Skin of body (tissue), 2 donors: ENCODE measurements around the gene SNX4. TPM values are rescaled to one million over a fixed set of nuclear protein-coding genes. Genes with fewer than 3 reads are reported as not detected.
"Not testable (repeated sequence)": the region's sequence is repeated elsewhere in the genome, so short reads cannot be mapped to it uniquely, and the experiment has no call there.

ENCODE experiments used
- DNase-seq: peaks from one replicate; lab custom pipeline; 2025; lab: John Stamatoyannopoulos, UW
- total RNA-seq: library from RNA; depleted of rRNA; stranded (reverse); fragments of >200 nt; gene quantifications from one replicate; pipeline ENCODE4 v1.2.3, GENCODE V29; 2014

The SNX4 gene
- total RNA-seq, 1 donor from 2014 or later = 36.1 TPM

DNA sequence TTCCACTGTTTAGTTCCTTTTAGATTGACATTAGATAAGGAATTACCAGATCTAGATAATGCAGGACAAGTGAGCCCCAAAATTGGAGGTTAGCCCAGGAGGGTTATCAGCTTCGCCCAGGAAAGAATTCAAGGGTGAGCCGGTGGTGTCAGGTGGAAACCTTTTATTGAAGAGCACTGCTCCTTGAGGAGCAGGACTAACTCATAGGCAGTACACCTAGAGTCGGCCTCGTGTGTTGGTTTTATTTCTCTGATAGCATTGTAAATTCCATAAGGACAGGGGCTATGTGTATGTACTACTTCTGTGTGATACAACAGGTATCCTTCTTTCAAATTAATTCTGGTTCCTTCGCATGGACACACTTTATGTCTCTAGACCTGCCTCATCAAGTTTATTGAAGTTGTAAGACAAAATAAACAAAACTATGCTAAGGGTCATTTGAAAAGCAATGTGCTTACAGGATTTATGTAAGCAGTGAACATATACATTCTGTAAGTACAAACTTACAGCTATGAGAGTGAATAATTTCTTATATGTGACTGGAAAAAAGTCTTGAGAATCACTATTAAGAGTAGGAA, 57.2 kb downstream of the SNX4 start:
- DNase-seq = no peak

DNA sequence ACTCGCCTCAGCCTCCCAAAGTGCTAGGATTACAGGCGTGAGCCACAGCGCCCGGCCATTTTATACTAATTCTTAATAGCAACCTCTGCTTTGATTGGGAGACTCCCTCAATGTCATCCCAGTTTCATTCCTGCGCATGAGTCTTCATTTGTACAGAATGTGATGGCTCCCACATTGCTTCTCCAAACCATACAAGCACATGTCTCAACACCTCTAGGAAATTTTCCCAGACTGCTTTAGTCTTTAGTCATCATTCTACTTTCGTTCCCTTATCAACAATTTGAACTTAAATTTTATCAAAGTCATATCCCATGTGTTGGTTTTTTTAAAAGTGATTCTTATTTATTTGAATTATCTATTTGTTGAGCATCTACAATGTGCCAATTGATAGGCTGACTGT, 58.1 kb downstream of the SNX4 start:
- no peak for DNase-seq

DNA sequence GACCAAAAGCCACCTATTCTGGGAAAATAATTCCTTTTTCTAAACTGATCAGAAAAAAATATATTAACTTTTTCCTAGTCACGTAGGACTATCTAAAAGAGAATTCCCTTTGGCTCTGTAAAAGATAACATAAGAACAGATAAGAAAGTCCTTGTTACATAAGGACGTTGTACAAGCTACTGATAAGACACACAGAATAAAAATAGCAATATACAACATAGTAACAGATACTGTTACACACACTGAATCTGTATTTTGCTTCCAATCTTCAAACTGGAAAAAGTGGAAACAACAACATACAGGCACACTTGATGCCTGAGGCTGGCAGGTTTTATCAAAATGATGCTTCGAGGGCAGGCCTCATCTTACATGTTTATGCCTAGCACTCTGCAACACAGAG, 59.8 kb downstream of the SNX4 start:
- DNase-seq = no peak

DNA sequence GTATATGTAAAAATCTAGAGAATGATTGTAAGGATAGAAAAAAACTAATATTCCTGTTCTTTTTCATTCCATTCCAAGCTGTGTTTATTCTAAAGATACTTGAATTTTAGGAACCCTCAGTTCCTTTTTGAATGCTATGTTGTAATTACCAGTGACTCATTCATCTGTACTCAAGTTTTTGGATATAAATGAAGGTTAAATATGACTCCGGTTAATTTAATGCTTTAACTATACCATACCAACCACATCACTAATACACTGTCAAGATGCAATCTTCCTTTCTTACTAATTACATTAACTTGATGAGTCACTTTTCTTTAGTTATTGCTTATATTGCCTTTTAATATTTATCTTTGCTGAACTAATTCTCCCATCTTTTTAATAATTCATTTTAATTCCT, 76.1 kb downstream of the SNX4 start:
- DNase-seq = no peak

DNA sequence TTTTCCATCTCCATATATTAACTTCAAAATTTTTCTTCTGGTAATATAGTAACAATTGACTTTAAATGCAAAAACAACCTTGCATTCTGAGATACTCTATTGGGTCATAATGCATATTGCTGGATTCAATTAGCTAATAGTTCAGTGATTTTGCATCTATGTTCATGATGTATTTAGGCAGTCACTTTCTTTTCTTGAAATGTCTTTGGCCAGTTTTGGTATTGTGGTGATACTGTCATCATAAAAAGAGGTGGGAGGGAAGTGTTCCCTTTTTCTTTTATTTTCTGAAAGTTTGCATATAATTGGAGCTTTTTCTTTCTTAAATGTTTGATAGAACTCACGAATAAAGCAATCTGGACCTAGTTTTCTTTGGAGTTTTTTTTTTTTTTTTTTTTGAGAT, 77.5 kb downstream of the SNX4 start:
- DNase-seq = no peak

DNA sequence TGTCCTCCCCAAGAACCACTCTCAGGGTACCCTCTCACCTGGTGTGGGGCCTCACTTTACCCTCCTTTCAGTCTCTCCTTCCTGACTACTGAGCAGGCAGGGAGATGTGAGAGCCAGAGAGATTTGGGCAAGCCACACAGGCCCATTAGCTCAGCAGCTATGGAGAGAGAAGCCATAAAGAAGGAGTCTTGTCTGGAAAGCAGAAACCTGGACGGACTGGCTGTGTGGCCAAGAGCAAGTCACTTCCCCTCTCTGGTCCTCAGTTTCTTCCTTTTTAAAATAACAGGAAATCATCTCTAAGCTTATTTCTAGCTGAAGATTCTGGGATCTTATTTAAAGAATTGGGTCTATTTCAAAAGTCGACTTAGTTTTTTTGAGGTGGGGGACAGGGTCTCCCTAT, 79.0 kb downstream of the SNX4 start:
- DNase-seq = no peak

DNA sequence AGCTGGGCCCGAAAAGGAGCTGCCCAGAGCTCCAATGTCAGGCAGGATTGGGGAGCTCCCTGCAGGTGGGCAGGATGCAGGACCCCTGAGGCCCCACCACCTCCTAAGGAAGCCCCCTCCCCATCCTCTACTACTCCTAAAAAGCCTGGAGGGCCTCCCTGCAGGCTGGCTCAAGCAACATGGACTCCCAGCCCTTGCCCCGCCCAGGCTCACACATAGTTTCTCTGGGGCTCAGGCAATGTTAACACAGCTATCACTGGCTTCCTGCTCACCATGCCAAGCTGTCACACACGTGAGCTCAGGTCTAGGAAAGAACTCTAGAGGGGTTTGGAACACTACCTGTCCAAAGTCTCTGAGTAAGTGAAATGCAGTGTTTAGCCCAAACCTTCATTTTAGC, 79.4 kb downstream of the SNX4 start:
- DNase-seq = no peak

DNA sequence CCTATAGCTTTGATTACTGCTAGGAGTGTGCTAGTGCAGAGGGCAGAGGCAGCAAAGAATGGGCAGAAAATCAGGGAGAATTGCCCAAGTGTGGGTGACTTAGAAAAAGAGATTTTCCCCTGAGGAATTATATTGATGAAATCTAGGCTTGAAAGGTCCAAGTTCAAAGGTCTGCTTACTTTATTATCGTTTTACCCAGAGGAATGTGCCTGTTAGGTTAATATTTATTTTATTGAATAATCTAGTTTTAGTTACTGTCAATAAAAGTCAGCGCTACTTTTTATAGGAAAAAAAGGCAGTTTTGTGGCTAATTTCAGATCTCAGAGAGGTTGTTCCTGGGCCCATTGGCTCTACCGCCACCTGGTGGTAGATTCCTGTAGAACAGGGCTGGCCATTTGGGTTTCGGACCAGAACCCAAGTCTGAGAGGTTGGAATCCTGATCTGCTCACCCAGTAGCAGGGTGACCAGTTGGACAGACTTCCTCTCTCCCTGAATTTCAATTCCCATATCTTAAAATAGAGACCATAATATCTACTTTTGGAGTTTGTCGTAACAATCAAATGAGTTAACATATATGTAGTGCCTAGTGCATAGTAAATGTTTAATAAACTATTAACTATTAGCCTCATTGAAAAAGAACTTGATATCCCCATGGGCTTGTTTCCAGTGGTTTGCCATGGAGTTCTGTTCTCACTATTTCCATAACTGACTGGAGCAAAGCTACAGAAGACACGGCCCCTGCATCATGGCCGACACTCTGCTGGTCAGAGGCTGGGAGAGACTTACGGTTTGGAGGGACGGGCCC, 82.2 kb downstream of the SNX4 start:
- DNase-seq = peak; percentile 8

DNA sequence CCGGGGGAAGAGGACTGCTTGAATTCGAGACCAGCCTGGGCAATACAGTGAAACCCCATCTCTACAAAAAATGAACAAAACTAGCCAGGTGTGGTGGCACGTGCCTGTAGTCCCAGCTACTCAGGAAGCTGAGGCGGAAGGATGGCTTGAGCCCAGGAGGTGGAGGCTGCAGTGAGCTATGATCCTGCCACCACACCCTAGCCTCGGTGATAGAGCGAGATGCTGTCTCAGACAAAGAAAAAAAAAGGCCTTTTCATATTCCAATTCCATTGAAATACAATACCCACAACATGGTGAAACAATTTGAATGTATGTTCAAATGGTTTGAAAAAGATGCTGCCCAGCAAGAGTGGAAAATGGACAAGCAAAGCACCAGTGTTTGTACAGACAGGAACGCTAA, 83.1 kb downstream of the SNX4 start:
- DNase-seq = no peak

DNA sequence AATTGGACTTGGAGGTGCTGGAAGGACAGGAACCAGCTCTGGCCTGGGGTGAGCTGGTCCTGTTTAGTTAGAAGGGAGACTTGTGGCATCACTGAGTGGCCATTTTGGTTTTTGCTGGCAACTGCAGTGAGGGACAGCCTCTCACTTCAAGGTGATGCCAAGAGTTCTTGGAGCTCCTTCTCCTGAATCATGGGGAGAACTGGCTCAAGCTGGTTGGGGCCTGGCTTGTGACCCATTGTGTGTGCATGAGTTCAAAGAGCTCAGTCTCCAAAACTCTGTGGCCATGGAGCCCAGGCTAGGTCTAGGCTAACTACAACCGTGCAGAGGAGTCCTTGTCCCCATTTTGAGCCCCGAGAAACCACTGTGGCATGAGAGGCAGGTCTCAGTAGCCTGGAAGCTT, 84.8 kb downstream of the SNX4 start:
- no peak for DNase-seq

DNA sequence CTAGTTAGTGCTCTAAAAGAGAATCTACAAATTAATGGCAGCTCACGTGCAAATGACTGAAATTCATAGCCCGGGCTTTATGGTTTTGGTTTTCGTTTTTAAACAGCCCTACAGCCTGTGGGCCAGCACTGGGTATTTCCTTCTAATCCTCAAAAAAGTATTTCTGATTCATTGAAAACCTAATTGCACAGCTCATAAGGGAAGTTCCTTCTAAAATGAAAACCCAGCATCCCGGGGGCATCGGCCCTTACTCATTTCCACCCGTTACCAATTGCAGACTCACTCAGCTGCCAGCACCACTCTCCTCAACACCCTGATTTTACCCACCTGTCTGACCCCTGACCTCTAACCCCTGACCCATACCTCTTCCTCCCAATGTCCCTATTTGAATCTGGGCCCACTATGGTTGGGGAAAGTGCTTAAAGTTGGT, 85.4 kb downstream of the SNX4 start:
- no peak for DNase-seq

DNA sequence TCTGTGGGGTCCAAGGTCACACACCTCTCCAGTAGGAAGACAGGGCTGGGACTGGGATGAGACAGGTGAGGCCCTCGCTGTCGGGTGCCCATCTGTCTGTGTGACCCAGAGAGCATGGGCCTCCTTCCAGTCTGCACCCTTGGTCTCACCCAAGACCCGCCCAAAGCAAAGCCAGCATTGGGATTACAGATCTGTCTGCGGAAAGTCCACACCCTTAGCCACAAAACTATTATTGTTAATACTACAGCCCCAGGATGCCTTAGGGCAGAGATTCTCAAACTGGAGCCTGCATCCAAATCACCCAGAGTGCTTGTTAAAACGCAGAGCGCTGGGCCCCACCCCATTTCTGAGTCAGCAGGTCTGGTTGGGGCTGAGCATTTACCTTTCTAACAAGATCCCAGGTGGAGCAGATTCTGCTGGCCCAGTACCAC, 86.4 kb downstream of the SNX4 start:
- no peak for DNase-seq

DNA sequence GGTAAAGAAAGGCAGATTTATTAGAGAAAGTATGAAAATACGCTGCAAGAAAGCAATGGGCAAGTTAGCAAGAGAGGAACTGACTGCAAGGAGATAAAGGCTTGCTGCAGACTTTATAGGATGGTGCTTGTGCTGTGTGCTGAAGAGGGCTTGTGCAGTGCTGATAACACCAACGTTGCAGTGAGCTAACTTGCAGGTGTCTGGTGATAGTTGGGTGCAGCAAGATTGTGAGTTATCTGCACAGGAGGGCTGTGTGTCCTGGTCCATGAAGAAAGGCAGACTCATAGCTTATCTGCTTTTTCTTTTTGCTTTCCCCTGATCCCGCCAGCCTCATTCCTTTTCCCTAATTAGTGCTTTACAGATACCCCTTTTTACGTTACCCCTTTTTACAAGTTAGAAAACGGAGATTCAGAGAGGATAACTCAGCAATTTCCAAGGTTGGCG, 86.9 kb downstream of the SNX4 start:
- DNase-seq = no peak

DNA sequence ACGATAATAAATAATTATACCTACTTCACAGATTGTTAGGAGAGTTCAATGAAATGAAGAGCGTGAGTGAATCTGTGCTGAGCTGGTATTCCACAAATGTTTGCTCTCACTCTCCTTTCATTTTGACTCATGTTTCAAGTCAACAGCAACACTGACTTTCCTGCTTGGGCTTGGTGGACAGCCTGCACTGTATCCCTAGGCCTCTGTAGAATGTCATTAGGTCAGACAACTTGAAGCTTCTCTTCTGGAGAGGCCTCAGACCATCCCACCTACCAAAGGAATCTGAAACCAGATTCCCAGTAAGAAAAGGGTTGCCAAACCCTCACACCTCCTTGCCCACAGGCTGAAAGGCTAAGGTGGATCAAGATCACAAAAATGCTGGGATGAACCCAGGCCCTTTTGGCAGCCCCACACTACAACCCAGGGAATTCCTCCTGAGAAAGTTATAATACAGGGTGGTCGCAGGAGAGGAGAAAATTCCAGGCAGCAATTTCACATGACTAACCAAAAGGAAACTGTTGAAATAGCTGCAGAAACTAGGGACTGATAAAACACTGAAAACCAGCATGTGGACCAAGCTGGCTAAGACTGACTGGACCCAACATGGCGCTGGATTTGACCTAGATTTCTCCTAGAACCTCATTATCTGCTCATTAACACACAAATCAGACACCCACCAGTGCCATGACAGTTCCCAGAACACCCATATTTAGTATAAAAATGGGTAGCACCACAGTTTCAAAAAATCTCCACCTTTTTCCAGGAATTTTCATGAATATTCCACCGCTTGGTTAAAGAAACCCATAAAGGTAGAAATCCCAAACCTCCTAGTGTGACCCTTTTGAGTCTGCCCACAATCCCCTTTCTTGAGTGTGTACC, 87.9 kb downstream of the SNX4 start:
- no peak for DNase-seq

DNA sequence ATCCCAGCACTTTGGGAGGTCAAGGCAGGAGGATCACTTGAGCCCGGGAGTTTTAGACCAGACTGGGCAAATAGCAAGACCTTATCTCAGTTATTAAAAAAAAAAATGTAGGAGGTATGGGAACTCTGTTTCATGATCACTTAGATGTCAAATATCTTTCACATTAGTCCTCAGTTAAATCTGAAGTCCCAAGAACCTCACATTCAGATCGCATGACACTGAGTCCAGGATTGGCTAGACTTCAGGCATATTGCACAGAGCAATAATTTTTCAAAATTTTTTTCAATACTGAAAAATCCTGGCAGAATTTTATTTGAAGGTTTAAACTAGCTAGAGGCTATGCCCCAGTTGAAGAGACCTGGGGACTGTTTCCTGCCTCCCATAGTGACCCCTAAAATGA, 88.6 kb downstream of the SNX4 start:
- DNase-seq = no peak

DNA sequence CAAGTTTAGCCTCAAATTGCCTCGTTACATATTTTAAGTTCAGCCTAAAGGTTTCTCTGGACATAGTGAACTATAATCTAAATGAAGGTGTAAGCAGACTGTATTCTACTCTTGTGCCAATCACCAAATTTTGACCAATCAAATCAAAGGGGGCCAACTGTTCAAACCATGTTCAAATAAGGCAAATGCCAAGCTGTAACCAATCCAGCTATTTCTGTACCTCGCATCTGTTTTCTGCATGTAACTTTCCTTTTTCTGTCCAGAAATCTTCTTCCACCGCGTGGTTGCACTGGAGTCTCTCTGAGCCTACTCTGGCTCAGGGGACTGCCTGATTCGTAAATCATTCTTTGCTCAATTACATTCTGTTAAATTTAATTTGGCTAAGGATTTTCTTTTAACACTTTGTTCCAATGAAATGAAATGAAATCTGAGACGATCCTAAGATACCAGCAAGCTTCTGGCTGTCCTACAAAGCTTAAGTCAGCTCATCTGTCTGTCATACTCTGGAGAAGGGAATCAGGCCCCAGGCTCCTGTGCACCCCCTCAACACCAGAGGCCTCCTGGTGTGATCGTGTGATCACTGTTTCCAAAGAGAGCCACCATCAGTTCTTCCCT, 91.7 kb downstream of the SNX4 start:
- peak; percentile 29 for DNase-seq

DNA sequence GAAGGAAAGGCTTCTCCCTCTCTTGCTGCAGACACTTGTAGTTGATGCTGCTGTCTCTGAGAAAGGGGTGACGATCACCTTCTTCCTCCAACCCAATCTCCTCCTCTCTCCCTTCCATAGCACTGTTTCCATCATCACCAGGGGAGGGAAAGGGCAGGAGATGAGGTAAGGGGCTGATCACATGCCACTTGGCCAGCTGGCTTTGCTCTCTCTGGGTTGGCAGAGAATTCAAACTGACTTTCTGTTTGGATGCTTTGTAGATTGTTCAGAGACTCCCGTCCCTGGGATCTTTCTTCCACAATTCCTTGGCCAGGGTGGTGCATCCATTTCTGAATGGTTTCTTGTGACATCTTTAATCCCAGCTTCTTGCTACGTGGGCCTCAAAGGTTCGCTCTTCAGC, 101.7 kb downstream of the SNX4 start:
- no peak for DNase-seq

DNA sequence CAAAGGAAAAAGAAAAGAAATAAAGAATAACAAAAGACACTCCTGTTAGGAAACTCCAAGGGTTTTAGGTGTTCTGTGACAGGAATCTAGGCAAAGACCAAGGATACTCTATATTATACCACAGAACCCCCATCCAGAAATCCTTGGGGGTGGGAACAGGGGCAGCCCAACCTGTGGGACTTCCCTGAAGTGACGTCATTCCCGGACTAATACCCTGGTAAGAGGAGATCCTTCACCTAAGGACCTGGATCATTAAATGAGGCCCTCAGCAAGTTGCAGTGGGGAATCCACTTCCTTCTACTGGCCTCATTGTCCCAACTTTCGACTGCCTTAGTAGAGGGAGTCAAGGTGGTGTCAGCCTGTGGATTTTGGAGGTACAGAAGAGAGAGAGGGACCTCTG, 103.8 kb downstream of the SNX4 start:
- no peak for DNase-seq

DNA sequence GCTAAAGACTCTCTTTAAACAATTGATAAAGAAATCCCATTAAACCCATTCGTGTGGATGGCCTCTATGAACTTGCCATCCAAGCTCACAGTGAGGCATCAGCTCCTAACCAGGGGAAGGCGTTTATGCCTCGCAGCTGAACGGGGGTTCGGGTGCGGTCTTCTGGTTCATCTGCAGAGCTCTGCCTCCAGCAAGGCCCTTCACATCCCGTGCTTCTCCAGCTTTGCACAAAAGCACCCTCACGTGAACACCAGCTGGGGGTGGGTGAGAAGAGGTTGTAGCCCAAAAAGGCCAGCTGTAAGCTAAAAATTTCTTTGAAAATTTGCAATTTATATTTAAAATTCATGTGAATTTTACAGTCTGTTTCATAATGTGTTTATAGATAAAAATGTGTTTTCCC, 105.3 kb downstream of the SNX4 start:
- no peak for DNase-seq

DNA sequence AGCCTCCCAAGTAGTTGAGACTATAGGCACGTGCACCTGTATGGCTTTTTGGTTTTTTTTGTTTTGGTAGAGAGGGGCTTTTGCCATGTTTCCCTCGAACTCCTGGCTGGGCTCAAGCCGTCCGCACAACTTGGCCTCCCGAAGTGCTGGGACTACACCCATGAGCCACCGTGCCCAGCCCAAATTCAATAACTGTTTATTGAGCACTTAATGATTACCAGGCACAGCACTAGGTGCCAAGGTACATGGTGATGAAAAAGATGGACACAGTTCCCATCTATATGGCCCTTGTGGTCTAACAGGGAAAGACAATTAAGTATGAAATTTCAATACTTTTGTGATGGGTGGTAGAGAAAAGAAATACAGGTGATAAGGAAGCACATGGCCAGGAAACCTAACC, 109.1 kb downstream of the SNX4 start:
- no peak for DNase-seq

DNA sequence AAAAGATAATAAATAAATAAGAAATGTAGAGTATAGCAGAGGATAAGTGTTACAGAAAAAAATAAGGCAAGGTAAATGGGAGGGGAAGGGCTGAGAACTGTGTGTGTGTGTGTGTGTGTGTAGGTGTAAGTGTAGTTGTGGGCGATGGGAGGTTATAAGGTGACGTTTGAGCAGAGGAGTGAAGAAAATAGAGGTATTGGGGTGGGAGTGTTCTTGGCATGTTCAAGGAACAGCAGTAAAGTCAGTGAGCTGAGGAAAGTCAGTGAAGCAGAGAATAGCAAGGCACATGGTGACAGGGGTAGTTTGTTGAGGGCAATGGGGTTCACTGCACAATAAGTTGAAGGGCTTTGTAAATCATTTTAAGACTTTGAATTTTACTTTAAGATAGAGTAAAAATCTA, 113.9 kb downstream of the SNX4 start:
- DNase-seq = no peak

DNA sequence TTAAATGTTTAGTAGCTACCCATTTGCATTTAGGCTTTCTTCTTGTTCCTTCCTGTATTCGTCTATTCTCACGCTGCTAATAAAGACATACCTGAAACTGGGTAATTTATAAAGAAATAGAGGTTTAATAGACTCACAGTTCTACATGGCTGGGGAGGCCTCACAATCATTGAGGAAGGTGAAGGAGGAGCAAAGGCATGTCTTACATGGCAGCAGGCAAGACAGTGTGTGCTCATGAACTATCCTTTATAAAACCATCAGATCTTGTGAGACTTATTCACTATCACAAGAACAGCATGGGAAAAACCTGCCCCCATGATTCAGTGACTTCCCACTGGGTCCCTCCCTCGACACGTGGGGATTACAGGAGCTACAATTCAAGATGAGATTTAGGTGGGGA, 114.5 kb downstream of the SNX4 start:
- not testable (repeated sequence) for DNase-seq
